Measurements from ENCODE around the gene SLC20A1.
"Not testable (repeated sequence)": the region's sequence is repeated elsewhere in the genome, so short reads cannot be mapped to it uniquely, and the experiment has no call there.

SLC20A1 gene

DNA sequence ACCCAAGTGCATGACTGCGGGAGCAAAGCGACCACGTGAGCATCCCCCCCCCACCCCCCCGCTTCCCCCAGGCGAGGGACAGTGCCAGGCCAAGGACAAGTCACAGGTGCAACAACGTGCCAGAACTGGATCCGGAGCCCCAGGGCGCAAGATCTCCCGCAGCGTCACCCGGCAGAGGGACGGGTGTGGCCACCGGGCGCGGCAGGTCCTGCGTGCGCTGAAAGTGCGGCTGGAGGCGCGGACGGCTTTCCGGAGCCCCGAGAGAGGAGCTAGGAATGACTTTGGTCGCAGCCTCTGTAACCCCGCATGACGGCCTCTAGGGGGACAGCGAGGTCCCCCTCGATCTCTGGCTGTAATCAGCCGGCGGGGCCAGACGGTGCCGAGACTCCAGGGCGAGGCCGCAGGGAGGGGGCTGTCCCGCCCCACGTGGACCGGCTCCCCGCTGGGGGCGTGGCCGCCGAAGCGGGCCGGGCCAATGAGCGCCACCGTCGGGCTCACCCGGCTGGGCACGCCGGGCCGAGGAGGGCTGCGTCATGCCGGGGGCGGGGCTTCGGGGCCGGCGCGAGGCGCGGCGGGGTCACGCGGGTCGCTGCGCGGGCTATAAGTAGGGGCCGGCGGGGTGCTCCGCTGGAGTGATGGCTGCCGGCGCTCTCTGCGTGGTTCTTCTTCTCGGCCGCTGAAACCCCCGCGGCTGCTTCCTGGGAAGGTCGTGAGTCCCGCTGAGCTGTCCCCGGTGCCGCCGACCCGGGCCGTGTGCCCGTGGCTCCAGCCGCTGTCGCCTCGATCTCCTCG, at the start of gene SLC20A1:
Gene SLC20A1, plus strand, starts transcription at position 630 of the 792 bp plus-strand sequence. CDS start 890 bp downstream, outside the sequence.
- H3K27me3 Mint-ChIP-seq = no peaks in the 10 kb centered on the region
- H3K4me3 Mint-ChIP-seq = peak within 1 kb of the TSS; percentile 97
- ATAC-seq (peak; percentile 95), DNase-seq (peak; percentile 99)
- peak within 1 kb of the TSS; percentile 81 for H3K27ac Mint-ChIP-seq
- H3K36me3 Mint-ChIP-seq (ENCODE audit: low read depth) = peaks cover 35% of the 10 kb centered on the region
- H3K9me3 Mint-ChIP-seq = no peaks in the 10 kb centered on the region
- peaks cover 59% of the 10 kb centered on the region for H3K4me1 Mint-ChIP-seq

DNA sequence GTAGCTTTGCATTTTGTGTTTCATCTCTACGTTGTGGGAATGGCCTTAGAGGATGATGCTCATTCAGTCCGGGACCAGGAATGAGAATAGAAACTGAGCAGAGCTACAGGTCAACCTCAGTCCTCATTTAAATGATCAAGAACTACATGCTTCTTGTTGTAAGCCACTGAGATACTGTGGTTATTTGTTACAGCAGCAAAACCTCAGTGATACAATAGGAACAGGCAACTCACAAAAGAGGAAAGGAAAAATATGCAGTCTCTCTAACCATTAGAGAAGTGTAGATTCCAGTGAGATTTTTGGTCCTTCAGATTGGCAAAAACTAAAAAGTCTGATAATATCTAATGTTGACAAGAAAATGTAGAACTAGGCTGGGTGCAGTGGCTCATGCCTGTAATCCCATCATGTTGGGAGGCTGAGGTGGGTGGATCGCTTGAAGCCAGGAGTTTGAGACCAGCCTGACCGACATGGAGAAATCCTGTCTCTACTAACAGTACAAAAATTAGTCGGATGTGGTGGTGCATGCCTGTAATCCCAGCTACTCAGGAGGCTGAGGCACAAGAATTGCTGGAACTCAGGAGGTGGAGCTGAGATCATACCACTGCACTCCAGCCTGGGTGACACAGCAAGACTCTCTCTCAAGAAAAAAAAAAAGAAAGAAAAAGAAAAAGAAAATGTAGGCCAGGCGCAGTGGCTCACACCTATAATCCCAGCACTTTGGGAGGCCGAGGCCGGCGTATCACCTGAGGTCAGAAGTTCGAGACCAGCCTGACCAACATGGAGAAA, 48.0 kb upstream of the SLC20A1 start:
- H3K9me3 Mint-ChIP-seq = no peaks in the 10 kb centered on the region
- H3K4me1 Mint-ChIP-seq = peaks cover 4% of the 10 kb centered on the region
- no peak overlapping the region for H3K4me3 Mint-ChIP-seq
- H3K36me3 Mint-ChIP-seq (ENCODE audit: low read depth) = no peaks in the 10 kb centered on the region
- no peak for ATAC-seq
- H3K27ac Mint-ChIP-seq = no peak overlapping the region
- no peak for DNase-seq
- H3K27me3 Mint-ChIP-seq = no peaks in the 10 kb centered on the region

DNA sequence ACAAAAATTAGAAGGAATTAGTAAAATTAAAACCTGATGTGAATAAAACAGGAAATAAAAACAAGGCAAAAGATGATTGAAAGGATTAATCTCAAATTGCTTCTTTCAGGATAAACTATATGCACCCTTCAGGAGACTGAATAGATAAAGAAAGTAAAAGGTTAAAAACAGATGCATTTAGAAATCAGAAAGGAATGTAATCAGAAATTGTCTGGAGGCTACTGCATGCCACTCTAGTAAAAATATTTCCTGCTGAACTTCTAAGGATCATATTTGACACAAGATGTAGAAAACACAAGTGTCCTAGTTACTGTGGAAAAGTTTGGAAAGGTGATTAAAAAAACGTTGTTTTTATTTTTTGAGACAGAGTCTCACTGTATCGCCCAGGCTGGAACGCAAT, 45.1 kb upstream of the SLC20A1 start:
- Mint-ChIP-seq H3K27me3 (no peaks in the 10 kb centered on the region), H3K4me3 (no peak overlapping the region)

DNA sequence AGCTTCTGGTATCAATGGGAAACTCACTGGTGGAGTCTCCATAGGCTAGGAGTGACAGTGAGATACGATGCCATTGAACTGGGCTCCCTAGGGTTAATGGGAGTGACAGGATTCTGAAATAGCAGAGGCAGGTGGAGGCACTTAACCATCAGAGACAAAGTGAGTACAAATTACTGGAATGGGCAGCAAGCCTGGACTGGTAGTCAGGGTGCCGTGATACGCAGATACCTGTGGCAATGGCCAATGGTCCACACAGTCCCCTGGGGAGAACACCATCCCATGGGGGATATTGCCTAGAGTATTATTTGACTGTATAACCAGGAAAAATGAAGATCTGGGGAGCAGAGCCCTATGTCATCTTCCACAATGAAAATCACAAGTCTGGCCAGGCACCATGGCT, 44.0 kb upstream of the SLC20A1 start:
- ATAC-seq (no peak), DNase-seq (no peak)
- Mint-ChIP-seq H3K27ac (no peak overlapping the region), H3K27me3 (no peaks in the 10 kb centered on the region), H3K36me3 (ENCODE audit: low read depth) (no peaks in the 10 kb centered on the region), H3K9me3 (no peaks in the 10 kb centered on the region), H3K4me1 (peaks cover 4% of the 10 kb centered on the region), H3K4me3 (no peak overlapping the region)

More for the DNA sequence above, 45.1 kb upstream of the SLC20A1 start:
- Mint-ChIP-seq H3K9me3 (no peaks in the 10 kb centered on the region), H3K4me1 (peaks cover 4% of the 10 kb centered on the region), H3K27ac (no peak overlapping the region), H3K36me3 (ENCODE audit: low read depth) (no peaks in the 10 kb centered on the region)
- no peak for DNase-seq
- ATAC-seq = no peak

GRCh38 chr2:112602917-112603316, 42.8 kb upstream of the SLC20A1 start:
- no peaks in the 10 kb centered on the region for H3K36me3 Mint-ChIP-seq (ENCODE audit: low read depth)
- H3K9me3 Mint-ChIP-seq = no peaks in the 10 kb centered on the region
- no peak for ATAC-seq
- H3K4me3 Mint-ChIP-seq = no peak overlapping the region
- DNase-seq = no peak
- no peak overlapping the region for H3K27ac Mint-ChIP-seq
- no peaks in the 10 kb centered on the region for H3K27me3 Mint-ChIP-seq
- peaks cover 4% of the 10 kb centered on the region for H3K4me1 Mint-ChIP-seq

GRCh38 chr2:112603731-112604130, 42.0 kb upstream of the SLC20A1 start:
- no peak for DNase-seq
- no peak for ATAC-seq
- H3K4me3 Mint-ChIP-seq = no peak overlapping the region
- H3K9me3 Mint-ChIP-seq = no peaks in the 10 kb centered on the region
- peaks cover 4% of the 10 kb centered on the region for H3K4me1 Mint-ChIP-seq
- H3K36me3 Mint-ChIP-seq (ENCODE audit: low read depth) = no peaks in the 10 kb centered on the region
- no peaks in the 10 kb centered on the region for H3K27me3 Mint-ChIP-seq
- H3K27ac Mint-ChIP-seq = no peak overlapping the region

GRCh38 chr2:112604952-112605351, 40.8 kb upstream of the SLC20A1 start:
- H3K27ac Mint-ChIP-seq = no peak overlapping the region
- ATAC-seq = no peak
- H3K27me3 Mint-ChIP-seq = no peaks in the 10 kb centered on the region
- H3K4me1 Mint-ChIP-seq = peaks cover 2% of the 10 kb centered on the region
- DNase-seq = no peak
- H3K9me3 Mint-ChIP-seq = no peaks in the 10 kb centered on the region
- no peak overlapping the region for H3K4me3 Mint-ChIP-seq
- H3K36me3 Mint-ChIP-seq (ENCODE audit: low read depth) = no peaks in the 10 kb centered on the region

DNA sequence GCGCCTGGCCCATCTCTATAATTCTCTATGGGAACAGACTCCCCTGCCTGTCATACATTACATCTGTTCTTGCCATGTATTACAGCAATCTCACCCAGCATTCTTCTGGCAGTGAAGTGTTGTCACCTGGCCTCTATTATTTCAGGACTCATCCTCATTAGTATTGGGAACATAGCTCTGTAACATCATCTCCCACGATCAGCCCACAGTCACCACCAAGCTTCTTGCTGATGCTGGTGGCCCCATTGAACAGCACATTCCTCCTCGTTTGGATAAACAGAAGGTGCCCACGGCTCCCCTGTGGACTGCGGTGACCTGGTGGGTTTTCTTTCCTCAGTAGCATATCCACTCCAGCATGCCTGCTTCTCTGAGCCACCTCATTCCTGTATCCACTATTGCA, 39.8 kb upstream of the SLC20A1 start:
- Mint-ChIP-seq H3K9me3 (no peaks in the 10 kb centered on the region), H3K27ac (no peak overlapping the region), H3K36me3 (ENCODE audit: low read depth) (no peaks in the 10 kb centered on the region), H3K4me3 (no peak overlapping the region), H3K4me1 (no peaks in the 10 kb centered on the region), H3K27me3 (no peaks in the 10 kb centered on the region)
- no peak for ATAC-seq
- no peak for DNase-seq

DNA sequence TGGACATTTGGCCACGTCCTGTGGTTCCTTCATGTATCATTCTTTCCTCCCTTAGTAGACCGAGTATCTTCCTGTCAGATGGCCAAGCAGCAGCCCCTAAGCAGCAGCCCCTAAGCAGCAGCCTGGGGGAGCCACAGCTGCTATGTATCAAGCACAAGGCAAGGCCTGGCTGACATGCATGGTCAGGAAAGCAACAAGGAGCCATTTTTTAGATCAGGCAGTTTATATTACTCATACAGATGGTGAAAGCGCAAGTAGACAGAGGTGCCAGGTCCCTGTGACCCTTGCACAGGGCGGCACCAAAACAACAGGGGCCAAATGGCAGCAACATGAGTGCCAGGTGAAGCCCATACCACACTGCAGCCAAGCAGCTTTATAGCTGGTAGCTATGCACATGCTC, 39.2 kb upstream of the SLC20A1 start:
- Mint-ChIP-seq H3K36me3 (ENCODE audit: low read depth) (no peaks in the 10 kb centered on the region), H3K4me1 (no peaks in the 10 kb centered on the region), H3K27ac (no peak overlapping the region), H3K4me3 (no peak overlapping the region), H3K27me3 (no peaks in the 10 kb centered on the region), H3K9me3 (no peaks in the 10 kb centered on the region)
- no peak for ATAC-seq
- no peak for DNase-seq

DNA sequence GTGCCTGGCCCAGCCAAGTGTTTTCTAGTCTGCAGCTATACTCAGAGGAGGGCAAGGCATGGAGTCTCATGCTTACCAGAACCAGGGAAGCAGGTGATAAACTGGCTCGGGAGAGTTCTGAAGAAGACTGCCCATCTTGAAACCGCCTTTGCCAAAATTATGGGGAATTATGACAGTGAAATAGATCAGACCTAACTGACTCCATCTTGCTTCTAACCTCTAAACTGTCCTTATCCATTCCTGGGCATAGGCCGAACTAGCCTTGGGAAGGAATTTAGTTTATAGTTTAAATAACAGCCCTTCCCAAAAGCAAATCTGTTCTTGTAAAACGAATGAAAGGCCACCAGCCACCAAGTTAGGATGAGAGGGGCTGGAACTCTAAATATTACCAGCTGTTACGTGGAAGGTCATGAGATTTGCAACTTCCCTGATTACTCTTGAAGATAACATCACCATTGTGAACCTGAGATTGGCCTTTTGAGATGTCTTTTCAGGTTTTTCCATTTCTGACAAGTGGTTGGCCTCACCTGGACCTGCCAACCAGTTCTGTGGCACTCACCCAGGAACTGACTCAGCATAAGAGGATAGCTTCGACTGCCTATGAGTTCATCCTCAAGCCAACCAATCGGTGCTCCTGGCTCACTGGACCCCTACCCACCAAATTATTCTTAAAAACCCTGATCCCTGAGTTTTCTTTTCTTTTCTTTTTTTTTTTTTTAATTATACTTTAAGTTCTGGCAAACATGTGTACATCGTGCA, 37.9 kb upstream of the SLC20A1 start:
- H3K9me3 Mint-ChIP-seq = no peaks in the 10 kb centered on the region
- no peak for ATAC-seq
- H3K27ac Mint-ChIP-seq = no peak overlapping the region
- no peaks in the 10 kb centered on the region for H3K36me3 Mint-ChIP-seq (ENCODE audit: low read depth)
- H3K4me1 Mint-ChIP-seq = no peaks in the 10 kb centered on the region
- H3K4me3 Mint-ChIP-seq = no peak overlapping the region
- no peak for DNase-seq
- H3K27me3 Mint-ChIP-seq = peaks cover 2% of the 10 kb centered on the region

DNA sequence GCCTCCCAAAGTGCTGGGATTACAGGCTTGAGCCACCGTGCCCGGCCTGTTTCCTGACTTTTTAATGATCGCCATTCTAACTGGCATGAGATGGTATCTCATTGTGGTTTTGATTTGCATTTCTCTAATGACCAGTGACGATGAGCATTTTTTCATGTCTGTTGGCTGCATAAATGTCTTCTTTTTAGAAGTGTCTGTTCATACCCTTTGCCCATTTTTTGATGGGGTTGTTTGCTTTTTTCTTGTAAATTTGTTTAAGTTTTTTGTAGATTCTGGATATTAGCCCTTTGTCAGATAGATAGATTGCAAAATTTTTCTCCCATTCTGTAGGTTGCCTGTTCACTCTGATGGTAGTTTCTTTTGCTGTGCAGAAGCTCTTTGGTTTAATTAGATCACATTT, 36.4 kb upstream of the SLC20A1 start:
- not testable (repeated sequence) for DNase-seq; H3K27ac Mint-ChIP-seq; H3K4me3 Mint-ChIP-seq; ATAC-seq; H3K4me1 Mint-ChIP-seq; H3K27me3 Mint-ChIP-seq; H3K36me3 Mint-ChIP-seq (ENCODE audit: low read depth); H3K9me3 Mint-ChIP-seq

- not testable (repeated sequence) for H3K4me3 Mint-ChIP-seq; H3K27me3 Mint-ChIP-seq; ATAC-seq; H3K4me1 Mint-ChIP-seq; H3K36me3 Mint-ChIP-seq (ENCODE audit: low read depth); H3K9me3 Mint-ChIP-seq; DNase-seq; H3K27ac Mint-ChIP-seq
These were observed 33.5 kb upstream of the SLC20A1 start for GRCh38 chr2:112612283-112612682.

- Mint-ChIP-seq H3K36me3 (ENCODE audit: low read depth) (no peaks in the 10 kb centered on the region), H3K27me3 (peaks cover 2% of the 10 kb centered on the region), H3K4me3 (no peak overlapping the region), H3K27ac (no peak overlapping the region), H3K9me3 (no peaks in the 10 kb centered on the region), H3K4me1 (no peaks in the 10 kb centered on the region)
- DNase-seq (no peak), ATAC-seq (no peak)
These were observed 31.4 kb upstream of the SLC20A1 start for GRCh38 chr2:112614201-112614840.

DNA sequence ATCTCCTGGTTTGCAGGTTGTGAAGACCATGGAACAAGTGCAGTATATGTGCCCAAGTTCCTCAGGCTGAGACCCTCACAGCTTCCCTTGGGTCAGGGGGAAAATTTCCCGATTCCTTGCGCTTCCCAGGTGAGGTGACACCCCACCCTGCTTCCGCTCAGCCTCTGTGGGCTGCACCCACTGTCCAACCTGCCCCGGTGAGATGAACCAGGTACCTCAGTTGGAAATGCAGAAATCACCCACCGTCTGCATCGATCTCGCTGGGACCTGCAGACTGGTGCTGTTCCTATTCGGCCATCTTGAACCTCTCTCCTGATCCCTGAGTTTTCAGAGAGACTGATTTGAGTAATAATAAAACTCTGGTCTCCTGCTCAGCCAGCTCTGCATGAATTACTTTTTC, 30.7 kb upstream of the SLC20A1 start:
- ATAC-seq = no peak
- peaks cover 2% of the 10 kb centered on the region for H3K27me3 Mint-ChIP-seq
- no peaks in the 10 kb centered on the region for H3K4me1 Mint-ChIP-seq
- no peak overlapping the region for H3K27ac Mint-ChIP-seq
- DNase-seq = no peak
- H3K36me3 Mint-ChIP-seq (ENCODE audit: low read depth) = no peaks in the 10 kb centered on the region
- no peak overlapping the region for H3K4me3 Mint-ChIP-seq
- H3K9me3 Mint-ChIP-seq = no peaks in the 10 kb centered on the region

Measured in activated naive CD8-positive, alpha-beta T cell treated with anti-CD3 and anti-CD28 coated beads, Interleukin-2, amount 50 U/mL, for 24 hours (primary cell).